Mammary epithelial cell (primary cell): Measurements from ENCODE around the gene DGKZ.

Experiments
- EZH2 ChIP-seq: IDR thresholded peaks from 2 replicates; pipeline ENCODE4 v1.6.1; 2012; ENCODE audit warnings: low read length, inconsistent platforms, borderline replicate concordance
- TF ChIP-seq, protein P1 (sequence below), 2 donors: IDR thresholded peaks in 1 of 2; conservative IDR thresholded peaks in 1 of 2; 2 replicates each; pipeline ENCODE4 v1.5.1; 2011 to 2012; ENCODE audit warnings: inconsistent platforms in 2 of 2, low read length in 2 of 2, mild to moderate bottlenecking in 2 of 2, control low read depth in 1 of 2, low read depth in 1 of 2; ENCODE audit not compliant: insufficient read depth in 1 of 2; ENCODE audit errors: extremely low read depth in 1 of 2

DNA sequence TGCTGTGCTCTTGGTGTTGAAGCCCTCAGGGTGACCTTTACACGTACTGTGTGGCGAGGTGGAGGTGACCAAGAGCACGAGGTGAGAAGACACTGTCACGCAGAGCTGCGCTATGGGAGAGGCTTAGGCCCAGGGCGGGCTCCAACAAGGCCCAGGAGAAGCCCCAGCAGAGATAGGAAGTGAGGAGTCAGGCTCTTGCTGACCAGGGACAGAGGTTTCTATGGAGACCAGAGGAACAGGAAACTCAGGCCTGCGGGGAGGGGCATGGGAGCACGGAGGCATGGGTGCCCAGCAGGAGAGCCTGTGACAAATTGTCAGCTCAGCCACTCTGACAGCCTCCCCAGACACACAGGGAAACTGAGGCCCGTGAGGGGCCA is 15.8 kb downstream of the DGKZ start:
- TF ChIP-seq EZH2, result no peak
- TF ChIP-seq, protein P1, sequence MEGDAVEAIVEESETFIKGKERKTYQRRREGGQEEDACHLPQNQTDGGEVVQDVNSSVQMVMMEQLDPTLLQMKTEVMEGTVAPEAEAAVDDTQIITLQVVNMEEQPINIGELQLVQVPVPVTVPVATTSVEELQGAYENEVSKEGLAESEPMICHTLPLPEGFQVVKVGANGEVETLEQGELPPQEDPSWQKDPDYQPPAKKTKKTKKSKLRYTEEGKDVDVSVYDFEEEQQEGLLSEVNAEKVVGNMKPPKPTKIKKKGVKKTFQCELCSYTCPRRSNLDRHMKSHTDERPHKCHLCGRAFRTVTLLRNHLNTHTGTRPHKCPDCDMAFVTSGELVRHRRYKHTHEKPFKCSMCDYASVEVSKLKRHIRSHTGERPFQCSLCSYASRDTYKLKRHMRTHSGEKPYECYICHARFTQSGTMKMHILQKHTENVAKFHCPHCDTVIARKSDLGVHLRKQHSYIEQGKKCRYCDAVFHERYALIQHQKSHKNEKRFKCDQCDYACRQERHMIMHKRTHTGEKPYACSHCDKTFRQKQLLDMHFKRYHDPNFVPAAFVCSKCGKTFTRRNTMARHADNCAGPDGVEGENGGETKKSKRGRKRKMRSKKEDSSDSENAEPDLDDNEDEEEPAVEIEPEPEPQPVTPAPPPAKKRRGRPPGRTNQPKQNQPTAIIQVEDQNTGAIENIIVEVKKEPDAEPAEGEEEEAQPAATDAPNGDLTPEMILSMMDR (conservative IDR thresholded peaks at IDR 0.05 in 1 of 2, IDR thresholded peaks at IDR 0.05 in 1 of 2; ENCODE audit: extremely low read depth in 1 of 2, insufficient read depth in 1 of 2, low read depth in 1 of 2, low read length in 2 of 2), result no peak
